SK-N-SH (cell line): ENCODE results near the gene SPEG.

Experiments used
- CHD2 ChIP-seq: fragments of 150-350 bp; IDR thresholded peaks from 2 replicates; pipeline ENCODE4 v1.6.1; 2018; ENCODE audit warnings: low read length; ENCODE audit not compliant: partially characterized antibody
- CTCF ChIP-seq: fragments of 200-600 bp; sonication (generic); IDR thresholded peaks from 2 replicates; pipeline ENCODE4 v1.6.1; 2017; ENCODE audit warnings: antibody characterized with exemption, mild to moderate bottlenecking, moderate library complexity
- EZH2phosphoT487 ChIP-seq: fragments of 200-600 bp; sonication (generic); IDR thresholded peaks from 2 replicates; pipeline ENCODE4 v1.6.1; 2017; ENCODE audit warnings: low read depth, mixed run types, mild to moderate bottlenecking, antibody characterized with exemption, moderate library complexity, borderline replicate concordance
- FOSL2 ChIP-seq: IDR thresholded peaks from 2 replicates; pipeline ENCODE4 v1.4.0; 2012; ENCODE audit warnings: low read depth, mild to moderate bottlenecking, moderate library complexity, borderline replicate concordance
- RAD21 ChIP-seq: IDR thresholded peaks from 2 replicates; pipeline ENCODE4 v1.6.1; 2012; ENCODE audit warnings: mild to moderate bottlenecking, low read length
- REST ChIP-seq: IDR thresholded peaks from 2 replicates; pipeline ENCODE4 v1.6.1; 2012; ENCODE audit warnings: mild to moderate bottlenecking, low read depth, low read length, moderate library complexity
- TAF1 ChIP-seq: IDR thresholded peaks from 2 replicates; pipeline ENCODE4 v1.6.1; 2012; ENCODE audit warnings: low read depth, mild to moderate bottlenecking, low read length, moderate library complexity, borderline replicate concordance
- USF1 ChIP-seq: IDR thresholded peaks from 2 replicates; pipeline ENCODE4 v1.4.0; 2012; ENCODE audit warnings: low read depth, borderline replicate concordance

- TF ChIP-seq CTCF (no peak), USF1 (no peak), TAF1 (no peak), RAD21 (no peak), CHD2 (no peak), REST (no peak), EZH2phosphoT487 (no peak), FOSL2 (no peak)
Observed at GRCh38 chr2:219408204-219408603, 26.4 kb upstream of the SPEG start.
